ENCODE results near the gene ATP2A3. TPM values are rescaled to one million over a fixed set of nuclear protein-coding genes. Genes with fewer than 3 reads are reported as not detected.

Gene ATP2A3
- total RNA-seq, 6 experiments from 2014 or later = 1.5 to 4.3 (median 2.3) TPM

DNA sequence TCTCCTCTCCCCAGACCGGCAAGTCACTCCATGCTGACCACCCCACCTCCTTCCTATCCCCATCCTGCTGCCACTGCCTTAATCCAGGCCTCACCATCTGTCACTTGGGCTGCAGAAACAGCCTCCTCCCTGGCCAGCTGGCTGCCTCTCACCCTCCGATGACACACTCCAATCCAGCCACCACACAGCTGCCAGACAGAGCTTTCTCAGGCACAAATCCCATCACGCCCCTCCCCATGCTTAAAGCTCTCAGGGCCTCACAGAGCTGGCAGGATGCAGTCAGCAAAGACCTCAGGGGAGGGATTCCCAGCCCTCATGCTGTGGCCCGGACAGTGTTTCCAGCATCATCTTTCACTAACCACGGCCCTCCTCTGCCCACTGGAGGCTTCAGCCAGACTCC lies 85.1 kb downstream of the ATP2A3 start:
- TF ChIP-seq, protein P1, sequence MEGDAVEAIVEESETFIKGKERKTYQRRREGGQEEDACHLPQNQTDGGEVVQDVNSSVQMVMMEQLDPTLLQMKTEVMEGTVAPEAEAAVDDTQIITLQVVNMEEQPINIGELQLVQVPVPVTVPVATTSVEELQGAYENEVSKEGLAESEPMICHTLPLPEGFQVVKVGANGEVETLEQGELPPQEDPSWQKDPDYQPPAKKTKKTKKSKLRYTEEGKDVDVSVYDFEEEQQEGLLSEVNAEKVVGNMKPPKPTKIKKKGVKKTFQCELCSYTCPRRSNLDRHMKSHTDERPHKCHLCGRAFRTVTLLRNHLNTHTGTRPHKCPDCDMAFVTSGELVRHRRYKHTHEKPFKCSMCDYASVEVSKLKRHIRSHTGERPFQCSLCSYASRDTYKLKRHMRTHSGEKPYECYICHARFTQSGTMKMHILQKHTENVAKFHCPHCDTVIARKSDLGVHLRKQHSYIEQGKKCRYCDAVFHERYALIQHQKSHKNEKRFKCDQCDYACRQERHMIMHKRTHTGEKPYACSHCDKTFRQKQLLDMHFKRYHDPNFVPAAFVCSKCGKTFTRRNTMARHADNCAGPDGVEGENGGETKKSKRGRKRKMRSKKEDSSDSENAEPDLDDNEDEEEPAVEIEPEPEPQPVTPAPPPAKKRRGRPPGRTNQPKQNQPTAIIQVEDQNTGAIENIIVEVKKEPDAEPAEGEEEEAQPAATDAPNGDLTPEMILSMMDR (IDR thresholded peaks at IDR 0.05) = no peak
- no peak for TF ChIP-seq POLR2A (IDR thresholded peaks at IDR 0.05)
- ATAC-seq = no peak
- H3K27ac ChIP-seq = no peak overlapping the region
- WGBS (ENCODE audit: insufficient coverage, low coverage, low lambda C conversion rate, missing lambda C conversion rate) = 89% methylated on average over 3 of the region's 5 CpGs
- intact Hi-C loops (cut with DNase I) = no loop called here
- H3K9me3 ChIP-seq = no peaks in the 10 kb centered on the region
- H3K4me1 ChIP-seq = no peaks in the 10 kb centered on the region
- H3K36me3 ChIP-seq = no peaks in the 10 kb centered on the region
- no peak overlapping the region for H3K4me3 ChIP-seq
- no peak for DNase-seq
- H3K27me3 ChIP-seq = no peaks in the 10 kb centered on the region

DNA sequence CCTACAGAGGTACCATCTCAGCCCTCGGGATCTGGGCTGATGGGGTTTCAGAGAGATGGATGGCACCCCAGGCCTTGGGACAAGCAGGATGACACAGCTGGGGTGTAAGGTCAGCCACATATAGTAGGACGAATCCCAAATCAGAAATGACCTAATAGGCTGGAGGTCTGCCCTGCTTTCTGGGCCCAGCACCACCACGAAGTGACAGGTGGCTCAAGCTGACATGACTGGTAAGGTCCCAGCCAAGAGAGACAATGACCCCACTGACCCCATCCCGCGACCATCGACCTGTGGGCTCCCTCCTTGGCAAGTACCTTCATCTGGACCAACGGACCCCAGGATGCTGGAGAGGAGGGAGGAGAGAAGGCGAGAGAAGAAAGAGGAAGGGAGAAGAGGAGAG lies 87.0 kb downstream of the ATP2A3 start:
- H3K27ac ChIP-seq = no peak overlapping the region
- WGBS (ENCODE audit: insufficient coverage, low coverage, low lambda C conversion rate, missing lambda C conversion rate) = 73% methylated on average over 6 of the region's 8 CpGs
- H3K36me3 ChIP-seq = no peaks in the 10 kb centered on the region
- no peaks in the 10 kb centered on the region for H3K4me1 ChIP-seq
- H3K27me3 ChIP-seq = no peaks in the 10 kb centered on the region
- DNase-seq (no peak), ATAC-seq (no peak)
- TF ChIP-seq POLR2A (IDR thresholded peaks at IDR 0.05) = no peak
- TF ChIP-seq, protein P1 (IDR thresholded peaks at IDR 0.05) = no peak
- intact Hi-C loops (cut with DNase I) = no loop called here
- no peak overlapping the region for H3K4me3 ChIP-seq
- no peaks in the 10 kb centered on the region for H3K9me3 ChIP-seq

DNA sequence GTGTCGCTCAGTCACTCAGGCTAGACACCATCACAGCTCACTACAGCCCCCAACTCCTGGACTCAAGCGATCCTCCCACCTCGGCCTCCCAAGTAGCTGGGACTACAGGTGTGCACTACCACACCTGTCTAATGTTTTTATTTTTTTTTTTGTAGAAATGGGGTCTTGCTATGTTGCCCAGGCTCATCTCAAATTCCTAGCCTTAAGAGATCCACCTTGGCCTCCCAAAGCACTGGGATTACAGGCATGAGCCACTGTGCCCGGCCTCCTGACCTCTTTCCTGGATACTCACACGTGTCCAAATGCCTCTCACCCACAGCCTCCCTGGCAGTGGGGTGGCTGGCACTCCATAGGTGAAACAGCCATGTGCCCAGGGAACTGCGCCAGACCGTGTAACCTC lies 88.9 kb downstream of the ATP2A3 start:
- no peaks in the 10 kb centered on the region for H3K27me3 ChIP-seq
- no peak for DNase-seq
- intact Hi-C loops (cut with DNase I) = no loop called here
- no peaks in the 10 kb centered on the region for H3K9me3 ChIP-seq
- no peaks in the 10 kb centered on the region for H3K4me1 ChIP-seq
- H3K36me3 ChIP-seq = no peaks in the 10 kb centered on the region
- WGBS (ENCODE audit: insufficient coverage, low coverage, low lambda C conversion rate, missing lambda C conversion rate) = 91% methylated on average over 5 of the region's 7 CpGs
- ATAC-seq = no peak
- no peak for TF ChIP-seq POLR2A (IDR thresholded peaks at IDR 0.05)
- TF ChIP-seq, protein P1 (IDR thresholded peaks at IDR 0.05) = no peak
- H3K27ac ChIP-seq = no peak overlapping the region
- H3K4me3 ChIP-seq = no peak overlapping the region

Other genes with a start within 250 kb of the ATP2A3 start
- 1 to 10 TPM in 1 of 6 experiments, under 1 TPM in 4, not detected in 1; 0.07 to 1.1 (median 0.27) TPM for gene HASPIN, start 240.5 kb downstream of the ATP2A3 start, total RNA-seq
- 1 to 10 TPM; 5.4 to 7.7 (median 5.8) TPM for gene ITGAE, start 163.2 kb downstream of the ATP2A3 start, total RNA-seq
- 10 to 100 TPM in 4 of 6 experiments, 1 to 10 TPM in 2; 8.6 to 15.1 (median 10.5) TPM for gene NCBP3, start 118.2 kb downstream of the ATP2A3 start, total RNA-seq
- 1 to 10 TPM in 2 of 6 experiments, under 1 TPM in 4; 0.35 to 1.1 (median 0.47) TPM for gene CAMKK1, start 71.4 kb downstream of the ATP2A3 start, total RNA-seq
- under 1 TPM in 5 of 6 experiments, not detected in 1; 0.50 to 0.78 (median 0.58) TPM for gene P2RX1, start 48.0 kb downstream of the ATP2A3 start, total RNA-seq
- gene ZZEF1, start 178.6 kb upstream of the ATP2A3 start, total RNA-seq = 10 to 100 TPM; 17.1 to 24.9 (median 21.0) TPM
- 10 to 100 TPM; 10.4 to 22.8 (median 14.8) TPM for gene CYB5D2, start 178.8 kb upstream of the ATP2A3 start, total RNA-seq